ENCODE results near the gene KCNC3.

Gene KCNC3

DNA sequence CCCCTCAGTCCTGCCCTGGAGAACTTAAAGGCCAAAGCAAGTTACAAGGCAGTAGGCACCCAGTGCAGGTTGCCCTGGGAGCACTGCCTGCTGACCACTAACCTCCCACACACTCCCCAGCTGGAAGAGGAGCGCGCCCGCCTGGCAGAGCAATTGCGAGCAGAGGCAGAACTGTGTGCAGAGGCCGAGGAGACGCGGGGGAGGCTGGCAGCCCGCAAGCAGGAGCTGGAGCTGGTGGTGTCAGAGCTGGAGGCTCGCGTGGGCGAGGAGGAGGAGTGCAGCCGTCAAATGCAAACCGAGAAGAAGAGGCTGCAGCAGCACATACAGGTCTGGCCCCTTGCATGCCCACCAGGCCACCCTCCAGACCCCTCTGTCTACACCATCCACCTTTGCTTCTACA, 61.1 kb downstream of the KCNC3 start:
- H3K4me3 Mint-ChIP-seq, result no peak overlapping the region
- H3K9me3 Mint-ChIP-seq, result no peaks in the 10 kb centered on the region
- no peak overlapping the region for H3K27ac Mint-ChIP-seq
- no peaks in the 10 kb centered on the region for H3K4me1 Mint-ChIP-seq
- peaks cover 7% of the 10 kb centered on the region for H3K27me3 Mint-ChIP-seq (ENCODE audit: low read depth)
- TF ChIP-seq, protein P1, sequence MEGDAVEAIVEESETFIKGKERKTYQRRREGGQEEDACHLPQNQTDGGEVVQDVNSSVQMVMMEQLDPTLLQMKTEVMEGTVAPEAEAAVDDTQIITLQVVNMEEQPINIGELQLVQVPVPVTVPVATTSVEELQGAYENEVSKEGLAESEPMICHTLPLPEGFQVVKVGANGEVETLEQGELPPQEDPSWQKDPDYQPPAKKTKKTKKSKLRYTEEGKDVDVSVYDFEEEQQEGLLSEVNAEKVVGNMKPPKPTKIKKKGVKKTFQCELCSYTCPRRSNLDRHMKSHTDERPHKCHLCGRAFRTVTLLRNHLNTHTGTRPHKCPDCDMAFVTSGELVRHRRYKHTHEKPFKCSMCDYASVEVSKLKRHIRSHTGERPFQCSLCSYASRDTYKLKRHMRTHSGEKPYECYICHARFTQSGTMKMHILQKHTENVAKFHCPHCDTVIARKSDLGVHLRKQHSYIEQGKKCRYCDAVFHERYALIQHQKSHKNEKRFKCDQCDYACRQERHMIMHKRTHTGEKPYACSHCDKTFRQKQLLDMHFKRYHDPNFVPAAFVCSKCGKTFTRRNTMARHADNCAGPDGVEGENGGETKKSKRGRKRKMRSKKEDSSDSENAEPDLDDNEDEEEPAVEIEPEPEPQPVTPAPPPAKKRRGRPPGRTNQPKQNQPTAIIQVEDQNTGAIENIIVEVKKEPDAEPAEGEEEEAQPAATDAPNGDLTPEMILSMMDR (IDR thresholded peaks at IDR 0.05; ENCODE audit: unreplicated experiment in 3 of 3), result no peak
- no peaks in the 10 kb centered on the region for H3K36me3 Mint-ChIP-seq (ENCODE audit: low read depth)

DNA sequence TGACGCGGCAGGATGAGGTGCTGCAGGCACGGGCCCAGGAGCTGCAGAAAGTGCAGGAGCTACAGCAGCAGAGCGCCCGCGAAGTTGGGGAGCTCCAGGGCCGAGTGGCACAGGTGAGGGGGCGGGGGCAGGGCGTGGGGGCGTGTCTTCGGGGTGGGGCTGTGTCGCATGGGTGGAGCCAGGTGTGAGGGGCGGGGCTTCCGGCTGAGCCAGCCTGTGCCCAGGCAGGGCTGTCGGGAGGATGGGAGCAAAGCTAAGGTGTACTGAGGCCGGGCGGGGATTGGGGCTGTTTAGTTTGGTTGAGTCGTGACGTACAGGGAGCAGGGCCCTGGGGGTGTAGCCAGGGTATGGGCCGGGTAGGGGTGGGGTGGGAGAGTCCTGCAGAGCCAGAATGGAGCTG, 62.3 kb downstream of the KCNC3 start:
- no peak overlapping the region for H3K27ac Mint-ChIP-seq
- H3K4me1 Mint-ChIP-seq, result no peaks in the 10 kb centered on the region
- no peaks in the 10 kb centered on the region for H3K9me3 Mint-ChIP-seq
- peaks cover 10% of the 10 kb centered on the region for H3K27me3 Mint-ChIP-seq (ENCODE audit: low read depth)
- no peak overlapping the region for H3K4me3 Mint-ChIP-seq
- no peaks in the 10 kb centered on the region for H3K36me3 Mint-ChIP-seq (ENCODE audit: low read depth)
- TF ChIP-seq, protein P1 (IDR thresholded peaks at IDR 0.05; ENCODE audit: unreplicated experiment in 3 of 3), result no peak

DNA sequence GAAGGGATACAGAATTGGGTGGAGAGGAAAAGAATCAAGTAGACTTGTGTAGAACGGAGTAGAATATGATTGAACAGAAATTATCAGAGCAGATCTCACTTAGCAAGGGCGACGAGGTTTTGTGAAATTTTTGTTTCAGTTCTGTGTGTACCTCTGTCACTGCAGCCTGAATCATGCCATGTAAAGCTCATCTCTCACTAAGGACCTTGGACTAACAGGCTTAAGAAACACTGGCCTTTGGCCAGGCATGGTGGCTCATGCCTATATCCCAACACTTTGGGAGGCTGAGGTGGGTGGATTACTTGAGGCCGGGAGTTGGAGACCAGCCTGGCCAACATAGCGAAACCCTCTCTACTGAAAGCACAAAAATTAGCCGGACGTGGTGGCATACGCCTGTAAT, 63.1 kb downstream of the KCNC3 start:
- no peaks in the 10 kb centered on the region for H3K36me3 Mint-ChIP-seq (ENCODE audit: low read depth)
- TF ChIP-seq, protein P1 (IDR thresholded peaks at IDR 0.05; ENCODE audit: unreplicated experiment in 3 of 3), result no peak

DNA sequence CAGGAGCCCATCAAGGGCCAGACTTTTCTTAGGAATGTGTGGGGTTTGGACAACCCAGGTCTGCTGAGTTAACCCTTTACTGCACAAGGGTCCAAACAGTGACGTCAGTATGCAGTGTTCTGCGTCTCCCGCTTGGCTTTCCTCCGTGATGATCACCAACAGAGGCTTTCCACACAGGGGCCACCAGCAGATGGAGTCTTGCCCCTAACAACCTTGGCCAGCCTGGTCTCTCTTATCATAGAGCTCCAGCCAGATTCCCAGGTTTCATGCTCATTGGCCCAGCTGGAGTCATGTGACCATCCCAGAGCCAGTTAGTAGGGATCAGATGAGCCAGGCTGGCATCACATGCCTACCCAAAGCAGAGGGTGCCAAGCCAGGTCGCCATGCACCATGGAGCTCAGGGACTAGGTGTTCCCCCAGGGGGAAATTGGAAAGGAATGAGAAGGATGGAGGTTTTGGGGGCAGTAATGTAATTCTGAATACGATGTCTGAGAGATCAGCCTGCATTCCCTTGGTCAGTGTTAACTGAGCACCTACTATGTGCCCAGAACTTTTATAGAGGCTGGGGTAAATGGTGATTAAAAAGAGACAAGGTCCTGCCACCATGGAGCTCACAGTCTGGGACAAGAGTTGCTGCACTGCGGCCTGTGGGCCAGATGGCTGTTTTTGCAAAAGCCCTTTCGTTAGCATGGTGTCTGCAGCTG, 64.5 kb downstream of the KCNC3 start:
- H3K27ac Mint-ChIP-seq, result no peak overlapping the region
- H3K4me1 Mint-ChIP-seq, result no peaks in the 10 kb centered on the region
- peaks cover 10% of the 10 kb centered on the region for H3K27me3 Mint-ChIP-seq (ENCODE audit: low read depth)
- TF ChIP-seq, protein P1 (IDR thresholded peaks at IDR 0.05; ENCODE audit: unreplicated experiment in 3 of 3), result no peak
- H3K9me3 Mint-ChIP-seq, result no peaks in the 10 kb centered on the region
- H3K4me3 Mint-ChIP-seq, result no peak overlapping the region
- H3K36me3 Mint-ChIP-seq (ENCODE audit: low read depth), result no peaks in the 10 kb centered on the region

More for the DNA sequence above, 63.1 kb downstream of the KCNC3 start:
- Mint-ChIP-seq H3K27ac (no peak overlapping the region), H3K27me3 (ENCODE audit: low read depth) (peaks cover 10% of the 10 kb centered on the region), H3K9me3 (no peaks in the 10 kb centered on the region), H3K4me3 (no peak overlapping the region), H3K4me1 (no peaks in the 10 kb centered on the region)

DNA sequence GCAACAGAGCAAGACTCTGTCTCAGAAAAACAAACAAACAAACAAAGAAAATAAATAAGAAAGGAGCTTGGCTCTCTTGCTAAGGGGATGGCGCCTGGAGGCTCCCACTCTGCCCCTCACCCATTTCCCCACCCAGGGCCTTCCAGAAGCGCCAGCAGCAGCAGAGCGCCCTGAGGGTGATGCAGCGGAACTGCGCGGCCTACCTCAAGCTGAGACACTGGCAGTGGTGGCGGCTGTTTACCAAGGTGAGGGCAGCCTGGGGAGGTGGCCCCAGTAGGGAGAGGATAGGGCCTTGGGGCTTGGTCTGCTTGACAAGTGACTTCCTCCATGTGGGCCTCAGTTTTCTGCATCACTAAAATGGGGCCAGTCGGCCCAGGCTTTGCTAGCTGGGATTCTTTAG, 66.0 kb downstream of the KCNC3 start:
- TF ChIP-seq, protein P1 (IDR thresholded peaks at IDR 0.05; ENCODE audit: unreplicated experiment in 3 of 3), result no peak
- no peaks in the 10 kb centered on the region for H3K4me1 Mint-ChIP-seq
- H3K27ac Mint-ChIP-seq, result no peak overlapping the region
- peaks cover 10% of the 10 kb centered on the region for H3K27me3 Mint-ChIP-seq (ENCODE audit: low read depth)
- no peaks in the 10 kb centered on the region for H3K9me3 Mint-ChIP-seq
- H3K36me3 Mint-ChIP-seq (ENCODE audit: low read depth), result no peaks in the 10 kb centered on the region
- no peak overlapping the region for H3K4me3 Mint-ChIP-seq

Data from nephron (organoid).